Natural killer cell (primary cell): ENCODE results near the gene RBPJL. TPM values are rescaled to one million over a fixed set of nuclear protein-coding genes. Genes with fewer than 3 reads are reported as not detected.

Source experiments
- ATAC-seq, 3 donors: fragments of 150-1000 bp in 2 of 3; fragments of 200-7000 bp in 1 of 3; cut with Tn5 transposase; 1 replicate in 1 of 3; 2 replicates in 2 of 3; pipeline ENCODE4 v1.10.0; 2021; ENCODE audit warnings: mild to moderate bottlenecking in 2 of 3, moderate library complexity in 2 of 3
- DNase-seq, 2 donors: peaks; one replicate each; pipeline versions ENCODE4 v3.0.0 to v3.0.0-alpha.2; 2013 to 2021; ENCODE audit warnings: mixed read lengths in 1 of 2
- H3K27ac ChIP-seq: one replicate; pipeline ENCODE4 v1.5.1; 2013; ENCODE audit warnings: mild to moderate bottlenecking, low read length
- H3K27me3 ChIP-seq: one replicate; pipeline ENCODE4 v1.6.1; 2013; ENCODE audit warnings: low read length; ENCODE audit not compliant: control insufficient read depth, insufficient read depth
- H3K36me3 ChIP-seq: one replicate; pipeline ENCODE4 v1.6.1; 2013; ENCODE audit warnings: low read length; ENCODE audit not compliant: control insufficient read depth, insufficient read depth
- H3K4me1 ChIP-seq: one replicate; pipeline ENCODE4 v1.6.1; 2013; ENCODE audit warnings: low read length; ENCODE audit not compliant: control insufficient read depth, insufficient read depth
- H3K4me3 ChIP-seq: one replicate; pipeline ENCODE4 v1.5.1; 2013; ENCODE audit warnings: low read length
- H3K9me3 ChIP-seq: one replicate; pipeline ENCODE4 v1.6.1; 2013; ENCODE audit warnings: low read length; ENCODE audit not compliant: control insufficient read depth, insufficient read depth
- H3K27ac Mint-ChIP-seq, 2 donors: one replicate each; pipeline ENCODE4 v1.8.0; 2022; ENCODE audit warnings: mild to moderate bottlenecking in 2 of 2, mixed read lengths in 2 of 2, moderate library complexity in 1 of 2
- H3K27me3 Mint-ChIP-seq, 2 donors: one replicate each; pipeline ENCODE4 v1.8.0; 2022; ENCODE audit warnings: low read depth in 2 of 2, mixed read lengths in 2 of 2
- H3K36me3 Mint-ChIP-seq: one replicate; pipeline ENCODE4 v1.8.0; 2022; ENCODE audit warnings: mixed read lengths
- H3K4me1 Mint-ChIP-seq, 2 donors: one replicate each; pipeline ENCODE4 v1.8.0; 2022; ENCODE audit warnings: mixed read lengths in 2 of 2
- H3K4me3 Mint-ChIP-seq: one replicate; pipeline ENCODE4 v1.8.0; 2022; ENCODE audit warnings: mild to moderate bottlenecking, moderate library complexity, mixed read lengths
- H3K9me3 Mint-ChIP-seq, 2 donors: one replicate each; pipeline ENCODE4 v1.8.0; 2022; ENCODE audit warnings: mixed read lengths in 2 of 2
- WGBS: methylation state at CpG from one replicate; pipeline ENCODE4 v1.1.7; 2013; ENCODE audit warnings: missing lambda C conversion rate; ENCODE audit not compliant: insufficient coverage; 5-methylcytosine and 5-hydroxymethylcytosine counted together
- intact Hi-C: fragments of 100-400 bp; cut with micrococcal nuclease; formaldehyde crosslinking; loops from one replicate; pipeline ENCODE4 v1.14.2; 2022
- total RNA-seq, 4 donors: library from RNA; stranded (reverse); fragments of 120-200 nt in 1 of 4; gene quantifications; one replicate each; pipeline versions ENCODE4 v1.2.3 to v1.2.4, GENCODE V29; 2013 to 2022
- TF ChIP-seq, protein P1 (sequence below): fragments of 200-600 bp; IDR thresholded peaks from one replicate; pipeline ENCODE4 v1.8.0; 2022; ENCODE audit warnings: antibody characterized with exemption

Gene RBPJL
- total RNA-seq, 3 donors from 2014 or later (not counting 1 experiment from before 2014, with no cell fraction given) = not detected

GRCh38 chr20:45268531-45268930 is 38.1 kb upstream of the RBPJL start:
- no peak overlapping the region for H3K27ac Mint-ChIP-seq
- 95% methylated on average over 2 of the region's 3 CpGs for WGBS
- Histone ChIP-seq H3K9me3 (no peaks in the 10 kb centered on the region), H3K27ac (no peak overlapping the region), H3K4me3 (no peak overlapping the region), H3K36me3 (no peaks in the 10 kb centered on the region), H3K27me3 (peaks cover 2% of the 10 kb centered on the region), H3K4me1 (no peaks in the 10 kb centered on the region)
- H3K9me3 Mint-ChIP-seq = no peaks in the 10 kb centered on the region
- H3K4me1 Mint-ChIP-seq = no peaks in the 10 kb centered on the region
- no peak overlapping the region for H3K4me3 Mint-ChIP-seq
- TF ChIP-seq, protein P1, sequence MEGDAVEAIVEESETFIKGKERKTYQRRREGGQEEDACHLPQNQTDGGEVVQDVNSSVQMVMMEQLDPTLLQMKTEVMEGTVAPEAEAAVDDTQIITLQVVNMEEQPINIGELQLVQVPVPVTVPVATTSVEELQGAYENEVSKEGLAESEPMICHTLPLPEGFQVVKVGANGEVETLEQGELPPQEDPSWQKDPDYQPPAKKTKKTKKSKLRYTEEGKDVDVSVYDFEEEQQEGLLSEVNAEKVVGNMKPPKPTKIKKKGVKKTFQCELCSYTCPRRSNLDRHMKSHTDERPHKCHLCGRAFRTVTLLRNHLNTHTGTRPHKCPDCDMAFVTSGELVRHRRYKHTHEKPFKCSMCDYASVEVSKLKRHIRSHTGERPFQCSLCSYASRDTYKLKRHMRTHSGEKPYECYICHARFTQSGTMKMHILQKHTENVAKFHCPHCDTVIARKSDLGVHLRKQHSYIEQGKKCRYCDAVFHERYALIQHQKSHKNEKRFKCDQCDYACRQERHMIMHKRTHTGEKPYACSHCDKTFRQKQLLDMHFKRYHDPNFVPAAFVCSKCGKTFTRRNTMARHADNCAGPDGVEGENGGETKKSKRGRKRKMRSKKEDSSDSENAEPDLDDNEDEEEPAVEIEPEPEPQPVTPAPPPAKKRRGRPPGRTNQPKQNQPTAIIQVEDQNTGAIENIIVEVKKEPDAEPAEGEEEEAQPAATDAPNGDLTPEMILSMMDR = no peak
- H3K27me3 Mint-ChIP-seq = peaks cover 22 to 73% of the 10 kb centered on the region in 2 donors
- no peaks in the 10 kb centered on the region for H3K36me3 Mint-ChIP-seq
- DNase-seq (no peak), ATAC-seq (no peak)
- intact Hi-C loops = no loop called here

DNA sequence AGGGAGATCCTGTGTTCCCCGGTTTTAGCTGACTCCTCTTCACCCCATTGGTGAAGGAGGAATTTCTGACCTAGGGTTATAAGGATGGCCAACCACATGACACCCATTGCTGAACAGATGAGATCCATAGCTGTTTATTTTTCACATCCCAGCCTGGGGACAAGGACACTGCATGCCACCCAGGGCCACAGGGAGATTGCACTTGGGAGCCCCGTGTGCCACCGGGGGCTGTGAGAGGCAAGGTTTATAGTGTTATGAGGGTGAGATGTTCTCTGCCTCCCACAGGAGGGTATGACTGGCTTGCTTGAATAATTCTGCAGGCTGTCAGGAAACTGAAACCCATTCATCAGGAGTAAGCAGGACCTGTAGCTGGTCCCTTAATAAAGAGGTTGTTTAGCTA is 37.6 kb upstream of the RBPJL start:
- TF ChIP-seq, protein P1 = no peak
- Mint-ChIP-seq H3K27ac (no peak overlapping the region), H3K4me3 (no peak overlapping the region), H3K9me3 (no peaks in the 10 kb centered on the region), H3K27me3 (peaks cover 22 to 76% of the 10 kb centered on the region in 2 donors), H3K36me3 (no peaks in the 10 kb centered on the region), H3K4me1 (no peaks in the 10 kb centered on the region)
- peaks cover 2% of the 10 kb centered on the region for H3K27me3 ChIP-seq
- intact Hi-C loops = no loop called here
- no peaks in the 10 kb centered on the region for H3K4me1 ChIP-seq
- H3K27ac ChIP-seq = no peak overlapping the region
- H3K36me3 ChIP-seq = no peaks in the 10 kb centered on the region
- no peak overlapping the region for H3K4me3 ChIP-seq
- DNase-seq (no peak), ATAC-seq (no peak)
- H3K9me3 ChIP-seq = no peaks in the 10 kb centered on the region
- 76% methylated on average over 2 of the region's 3 CpGs for WGBS

GRCh38 chr20:45269754-45270270 is 36.8 kb upstream of the RBPJL start:
- Histone ChIP-seq H3K27me3 (peaks cover 2% of the 10 kb centered on the region), H3K4me3 (no peak overlapping the region), H3K36me3 (no peaks in the 10 kb centered on the region), H3K27ac (no peak overlapping the region), H3K9me3 (no peaks in the 10 kb centered on the region), H3K4me1 (no peaks in the 10 kb centered on the region)
- no peaks in the 10 kb centered on the region for H3K4me1 Mint-ChIP-seq
- no peak overlapping the region for H3K27ac Mint-ChIP-seq
- peaks cover 19 to 76% of the 10 kb centered on the region in 2 donors for H3K27me3 Mint-ChIP-seq
- TF ChIP-seq, protein P1 = no peak
- DNase-seq = no peak
- WGBS = 80% methylated on average over 4 of the region's 4 CpGs
- H3K4me3 Mint-ChIP-seq = no peak overlapping the region
- no peak for ATAC-seq
- no peaks in the 10 kb centered on the region for H3K9me3 Mint-ChIP-seq
- intact Hi-C loops = no loop called here
- H3K36me3 Mint-ChIP-seq = no peaks in the 10 kb centered on the region

DNA sequence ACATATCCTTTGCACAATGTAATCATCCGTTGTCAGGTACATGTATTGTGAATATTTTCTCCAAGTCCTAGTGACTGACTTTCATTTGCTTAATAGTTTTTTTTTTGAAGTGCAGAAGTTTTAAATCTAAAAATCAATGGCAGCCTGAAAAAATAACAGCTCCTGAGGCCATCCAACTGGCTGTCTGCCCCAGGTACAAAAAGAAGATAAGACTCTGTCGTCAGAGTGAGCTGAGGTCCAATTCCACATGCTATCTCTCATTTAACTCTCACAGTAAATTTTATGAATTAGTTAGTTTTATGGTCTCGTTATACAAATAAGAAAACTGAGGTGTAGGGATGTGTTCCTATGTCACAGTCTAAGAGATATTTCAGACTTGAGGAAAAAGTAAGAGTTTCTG is 31.3 kb upstream of the RBPJL start:
- peaks cover 32 to 82% of the 10 kb centered on the region in 2 donors for H3K27me3 Mint-ChIP-seq

More for the DNA sequence above, 31.3 kb upstream of the RBPJL start:
- H3K36me3 ChIP-seq = no peaks in the 10 kb centered on the region
- DNase-seq = no peak
- H3K27ac ChIP-seq = no peak overlapping the region
- no peak for ATAC-seq
- Mint-ChIP-seq H3K4me1 (no peaks in the 10 kb centered on the region), H3K27ac (no peak overlapping the region), H3K4me3 (no peak overlapping the region), H3K36me3 (no peaks in the 10 kb centered on the region), H3K9me3 (no peaks in the 10 kb centered on the region)
- TF ChIP-seq, protein P1 = no peak
- intact Hi-C loops = no loop called here
- H3K4me1 ChIP-seq = no peaks in the 10 kb centered on the region
- H3K9me3 ChIP-seq = no peaks in the 10 kb centered on the region
- WGBS = 89% methylated on average over 2 of the region's 3 CpGs
- no peaks in the 10 kb centered on the region for H3K27me3 ChIP-seq
- no peak overlapping the region for H3K4me3 ChIP-seq
